ENCODE measurements around the gene MET.

DNA sequence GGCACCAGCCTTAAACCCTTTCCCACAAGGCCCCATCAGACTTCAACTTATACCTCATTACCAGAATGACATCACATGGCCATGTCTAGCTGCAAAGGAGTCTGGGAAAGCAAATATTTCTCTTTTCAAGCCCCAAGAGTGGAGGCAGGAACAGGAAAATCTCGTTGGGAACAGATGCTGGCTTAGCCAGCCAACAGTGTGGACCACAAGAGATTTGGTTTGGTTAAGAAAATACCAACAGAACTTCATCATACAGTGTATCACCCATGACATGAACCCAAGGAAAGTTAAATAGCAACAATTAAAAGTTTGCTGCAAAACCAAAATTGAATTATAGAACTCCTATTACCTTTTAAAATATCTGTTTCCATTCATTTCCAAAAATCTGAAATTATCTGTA is 2.2 kb upstream of the MET start:
- TF ChIP-seq, protein P1, sequence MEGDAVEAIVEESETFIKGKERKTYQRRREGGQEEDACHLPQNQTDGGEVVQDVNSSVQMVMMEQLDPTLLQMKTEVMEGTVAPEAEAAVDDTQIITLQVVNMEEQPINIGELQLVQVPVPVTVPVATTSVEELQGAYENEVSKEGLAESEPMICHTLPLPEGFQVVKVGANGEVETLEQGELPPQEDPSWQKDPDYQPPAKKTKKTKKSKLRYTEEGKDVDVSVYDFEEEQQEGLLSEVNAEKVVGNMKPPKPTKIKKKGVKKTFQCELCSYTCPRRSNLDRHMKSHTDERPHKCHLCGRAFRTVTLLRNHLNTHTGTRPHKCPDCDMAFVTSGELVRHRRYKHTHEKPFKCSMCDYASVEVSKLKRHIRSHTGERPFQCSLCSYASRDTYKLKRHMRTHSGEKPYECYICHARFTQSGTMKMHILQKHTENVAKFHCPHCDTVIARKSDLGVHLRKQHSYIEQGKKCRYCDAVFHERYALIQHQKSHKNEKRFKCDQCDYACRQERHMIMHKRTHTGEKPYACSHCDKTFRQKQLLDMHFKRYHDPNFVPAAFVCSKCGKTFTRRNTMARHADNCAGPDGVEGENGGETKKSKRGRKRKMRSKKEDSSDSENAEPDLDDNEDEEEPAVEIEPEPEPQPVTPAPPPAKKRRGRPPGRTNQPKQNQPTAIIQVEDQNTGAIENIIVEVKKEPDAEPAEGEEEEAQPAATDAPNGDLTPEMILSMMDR (IDR thresholded peaks at IDR 0.05): no peak
- no peak for TF ChIP-seq MAX (IDR thresholded peaks at IDR 0.05)
- TF ChIP-seq JUN (IDR thresholded peaks at IDR 0.05): no peak
- TF ChIP-seq, protein P2, sequence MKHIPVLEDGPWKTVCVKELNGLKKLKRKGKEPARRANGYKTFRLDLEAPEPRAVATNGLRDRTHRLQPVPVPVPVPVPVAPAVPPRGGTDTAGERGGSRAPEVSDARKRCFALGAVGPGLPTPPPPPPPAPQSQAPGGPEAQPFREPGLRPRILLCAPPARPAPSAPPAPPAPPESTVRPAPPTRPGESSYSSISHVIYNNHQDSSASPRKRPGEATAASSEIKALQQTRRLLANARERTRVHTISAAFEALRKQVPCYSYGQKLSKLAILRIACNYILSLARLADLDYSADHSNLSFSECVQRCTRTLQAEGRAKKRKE (CRISPR knock-in tag; IDR thresholded peaks at IDR 0.05; ENCODE audit: low read depth): no peak

Data from A549 (cell line).